ENCODE data around the gene LRP1B.

- TF ChIP-seq SIN3A (IDR thresholded peaks at IDR 0.05; ENCODE audit: borderline replicate concordance, insufficient read depth, low read length) (no peak), TAF1 (IDR thresholded peaks at IDR 0.05; ENCODE audit: borderline replicate concordance, insufficient read depth, low read length) (no peak), REST (IDR thresholded peaks at IDR 0.05; ENCODE audit: insufficient read depth in 1 of 2, low read depth in 2 of 2, low read length in 2 of 2) (no peak)
Observed at GRCh38 chr2:141820893-141821292, 309.9 kb downstream of the LRP1B start.

Data from PFSK-1 (cell line).